Measurements from ENCODE around the gene EIF5B.

EIF5B gene

DNA sequence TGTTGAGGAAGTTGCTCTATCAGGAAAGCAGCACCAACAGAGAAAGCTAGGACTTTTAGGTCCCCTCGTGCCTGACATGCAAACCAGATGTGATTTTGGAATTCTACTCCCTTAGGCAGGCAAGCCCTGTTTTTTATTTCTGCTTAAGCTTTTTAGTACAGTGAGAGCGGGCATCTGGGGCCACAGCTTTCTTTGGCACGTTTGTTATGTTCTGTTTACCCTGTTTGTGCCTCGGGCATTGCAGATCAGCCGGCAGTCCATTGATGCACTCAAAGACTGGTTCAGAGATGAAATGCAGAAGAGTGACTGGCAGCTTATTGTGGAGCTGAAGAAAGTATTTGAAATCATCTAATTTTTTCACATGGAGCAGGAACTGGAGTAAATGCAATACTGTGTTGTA, 61.9 kb downstream of the EIF5B start:
- DNase-seq (ENCODE audit: extremely low read depth, insufficient read length), result no peak
- Histone ChIP-seq H3K4me3 (replicated peaks; ENCODE audit: low read depth, low read length) (no peak overlapping the region), H3K27me3 (replicated peaks; ENCODE audit: control insufficient read depth, insufficient read depth, low read length) (no peaks in the 10 kb centered on the region), H3K36me3 (ENCODE audit: control insufficient read depth, insufficient read depth, low read length) (peaks cover 33% of the 10 kb centered on the region)
- TF ChIP-seq, protein P1, sequence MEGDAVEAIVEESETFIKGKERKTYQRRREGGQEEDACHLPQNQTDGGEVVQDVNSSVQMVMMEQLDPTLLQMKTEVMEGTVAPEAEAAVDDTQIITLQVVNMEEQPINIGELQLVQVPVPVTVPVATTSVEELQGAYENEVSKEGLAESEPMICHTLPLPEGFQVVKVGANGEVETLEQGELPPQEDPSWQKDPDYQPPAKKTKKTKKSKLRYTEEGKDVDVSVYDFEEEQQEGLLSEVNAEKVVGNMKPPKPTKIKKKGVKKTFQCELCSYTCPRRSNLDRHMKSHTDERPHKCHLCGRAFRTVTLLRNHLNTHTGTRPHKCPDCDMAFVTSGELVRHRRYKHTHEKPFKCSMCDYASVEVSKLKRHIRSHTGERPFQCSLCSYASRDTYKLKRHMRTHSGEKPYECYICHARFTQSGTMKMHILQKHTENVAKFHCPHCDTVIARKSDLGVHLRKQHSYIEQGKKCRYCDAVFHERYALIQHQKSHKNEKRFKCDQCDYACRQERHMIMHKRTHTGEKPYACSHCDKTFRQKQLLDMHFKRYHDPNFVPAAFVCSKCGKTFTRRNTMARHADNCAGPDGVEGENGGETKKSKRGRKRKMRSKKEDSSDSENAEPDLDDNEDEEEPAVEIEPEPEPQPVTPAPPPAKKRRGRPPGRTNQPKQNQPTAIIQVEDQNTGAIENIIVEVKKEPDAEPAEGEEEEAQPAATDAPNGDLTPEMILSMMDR (IDR thresholded peaks at IDR 0.05; ENCODE audit: insufficient read depth, low read length, poor library complexity, severe bottlenecking), result no peak

DNA sequence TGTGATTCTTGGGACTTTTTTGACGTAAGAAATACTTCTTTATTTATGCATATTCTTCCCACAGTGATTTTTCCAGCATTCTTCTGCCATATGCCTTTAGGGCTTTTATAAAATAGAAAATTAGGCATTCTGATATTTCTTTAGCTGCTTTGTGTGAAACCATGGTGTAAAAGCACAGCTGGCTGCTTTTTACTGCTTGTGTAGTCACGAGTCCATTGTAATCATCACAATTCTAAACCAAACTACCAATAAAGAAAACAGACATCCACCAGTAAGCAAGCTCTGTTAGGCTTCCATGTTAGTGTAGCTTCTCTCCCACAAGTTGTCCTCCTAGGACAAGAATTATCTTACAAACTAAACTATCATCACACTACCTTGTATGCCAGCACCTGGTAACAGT, 62.6 kb downstream of the EIF5B start:
- Histone ChIP-seq H3K4me3 (replicated peaks; ENCODE audit: low read depth, low read length) (no peak overlapping the region), H3K27me3 (replicated peaks; ENCODE audit: control insufficient read depth, insufficient read depth, low read length) (no peaks in the 10 kb centered on the region), H3K36me3 (ENCODE audit: control insufficient read depth, insufficient read depth, low read length) (peaks cover 38% of the 10 kb centered on the region)
- no peak for DNase-seq (ENCODE audit: extremely low read depth, insufficient read length)
- TF ChIP-seq, protein P1 (IDR thresholded peaks at IDR 0.05; ENCODE audit: insufficient read depth, low read length, poor library complexity, severe bottlenecking), result no peak

DNA sequence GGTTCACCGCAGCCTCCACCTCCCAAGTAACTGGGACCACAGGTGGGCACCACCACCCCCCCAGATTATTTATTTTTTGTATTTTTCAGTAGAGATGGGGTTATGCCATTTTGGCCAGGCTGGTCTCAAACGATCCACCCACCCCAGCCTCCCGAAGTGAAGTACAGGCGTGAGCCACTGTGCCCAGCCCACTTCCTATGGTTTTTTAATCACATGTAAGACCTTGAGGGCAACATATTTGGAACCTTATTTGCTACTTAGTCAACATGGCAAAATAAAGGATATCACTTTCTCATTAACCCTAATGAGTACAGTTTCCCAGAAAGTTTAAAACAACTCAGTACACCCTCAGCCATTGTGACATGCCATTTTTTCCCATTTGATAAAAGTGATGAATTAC, 64.7 kb downstream of the EIF5B start:
- Histone ChIP-seq H3K36me3 (ENCODE audit: control insufficient read depth, insufficient read depth, low read length) (peaks cover 32% of the 10 kb centered on the region), H3K4me3 (replicated peaks; ENCODE audit: low read depth, low read length) (no peak overlapping the region), H3K27me3 (replicated peaks; ENCODE audit: control insufficient read depth, insufficient read depth, low read length) (no peaks in the 10 kb centered on the region)
- DNase-seq (ENCODE audit: extremely low read depth, insufficient read length), result no peak
- TF ChIP-seq, protein P1 (IDR thresholded peaks at IDR 0.05; ENCODE audit: insufficient read depth, low read length, poor library complexity, severe bottlenecking), result no peak

DNA sequence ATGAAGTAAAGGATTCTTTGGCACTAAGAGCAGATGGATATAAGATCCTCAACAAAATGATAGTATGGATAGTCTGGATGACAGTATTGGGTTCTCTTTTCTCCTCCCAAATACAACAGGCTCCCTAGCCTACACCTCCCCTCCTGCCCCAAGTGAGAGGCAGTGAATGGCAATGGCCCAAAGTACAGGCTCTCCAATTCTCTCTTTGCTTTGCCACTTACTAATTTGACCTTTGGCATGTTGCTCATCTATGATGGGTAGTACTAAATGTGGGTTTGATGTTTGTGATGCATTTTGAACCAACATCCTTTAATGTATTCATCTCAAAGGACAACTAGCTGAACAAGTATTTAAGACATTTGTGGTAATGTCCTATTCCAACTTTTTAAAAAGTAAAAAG, 65.9 kb downstream of the EIF5B start:
- peaks cover 25% of the 10 kb centered on the region for H3K36me3 ChIP-seq (ENCODE audit: control insufficient read depth, insufficient read depth, low read length)
- no peak overlapping the region for H3K4me3 ChIP-seq (replicated peaks; ENCODE audit: low read depth, low read length)
- H3K27me3 ChIP-seq (replicated peaks; ENCODE audit: control insufficient read depth, insufficient read depth, low read length), result no peaks in the 10 kb centered on the region
- DNase-seq (ENCODE audit: extremely low read depth, insufficient read length), result no peak
- TF ChIP-seq, protein P1 (IDR thresholded peaks at IDR 0.05; ENCODE audit: insufficient read depth, low read length, poor library complexity, severe bottlenecking), result no peak

DNA sequence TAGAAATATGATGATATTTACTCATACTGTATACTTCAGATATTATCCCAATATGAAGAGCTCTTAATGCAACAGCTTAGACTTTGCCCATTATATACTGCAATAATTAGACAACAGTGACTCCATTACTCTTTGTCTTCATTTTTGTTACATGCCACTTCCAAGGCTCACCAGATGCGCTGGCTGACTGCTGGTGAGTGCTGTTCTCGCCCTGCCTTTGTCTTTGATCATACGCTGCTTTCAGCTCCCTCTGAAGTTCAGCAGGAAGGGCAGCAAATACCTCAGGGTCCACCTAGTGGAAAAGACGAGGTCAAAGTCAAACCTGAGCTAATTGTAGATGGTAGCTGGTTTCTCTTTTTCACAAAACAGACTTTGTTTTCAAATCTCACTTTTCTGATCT, 66.3 kb downstream of the EIF5B start:
- Histone ChIP-seq H3K27me3 (replicated peaks; ENCODE audit: control insufficient read depth, insufficient read depth, low read length) (no peaks in the 10 kb centered on the region), H3K4me3 (replicated peaks; ENCODE audit: low read depth, low read length) (no peak overlapping the region), H3K36me3 (ENCODE audit: control insufficient read depth, insufficient read depth, low read length) (peaks cover 23% of the 10 kb centered on the region)
- TF ChIP-seq, protein P1 (IDR thresholded peaks at IDR 0.05; ENCODE audit: insufficient read depth, low read length, poor library complexity, severe bottlenecking), result no peak
- no peak for DNase-seq (ENCODE audit: extremely low read depth, insufficient read length)
